Measurements from ENCODE around the gene RYR2.

The RYR2 gene

GRCh38 chr1:237711281-237711680, 669.3 kb downstream of the RYR2 start:
- no peak for DNase-seq (ENCODE audit: low read depth in 4 of 4, low spot score in 1 of 4)

- DNase-seq (ENCODE audit: low read depth in 4 of 4, low spot score in 1 of 4), result no peak
These were observed 670.1 kb downstream of the RYR2 start for GRCh38 chr1:237712082-237712481.

GRCh38 chr1:237712586-237713157, 670.7 kb downstream of the RYR2 start:
- DNase-seq (ENCODE audit: low read depth in 4 of 4, low spot score in 1 of 4), result no peak

- no peak for DNase-seq (ENCODE audit: low read depth in 4 of 4, low spot score in 1 of 4)
These were observed 671.9 kb downstream of the RYR2 start for GRCh38 chr1:237713916-237714315.

GRCh38 chr1:237717106-237717505, 675.1 kb downstream of the RYR2 start:
- no peak for DNase-seq (ENCODE audit: low read depth in 4 of 4, low spot score in 1 of 4)

- DNase-seq (ENCODE audit: low read depth in 4 of 4, low spot score in 1 of 4), result no peak
These were observed 688.9 kb downstream of the RYR2 start for GRCh38 chr1:237730826-237731350.

GRCh38 chr1:237732657-237733056, 690.7 kb downstream of the RYR2 start:
- no peak for DNase-seq (ENCODE audit: low read depth in 4 of 4, low spot score in 1 of 4)

- no peak for DNase-seq (ENCODE audit: low read depth in 4 of 4, low spot score in 1 of 4)
These were observed 694.5 kb downstream of the RYR2 start for GRCh38 chr1:237736372-237737029.

- DNase-seq (ENCODE audit: low read depth in 4 of 4, low spot score in 1 of 4), result no peak
These were observed 695.5 kb downstream of the RYR2 start for GRCh38 chr1:237737448-237737847.

GRCh38 chr1:237737938-237738610, 696.1 kb downstream of the RYR2 start:
- DNase-seq (ENCODE audit: low read depth in 4 of 4, low spot score in 1 of 4), result no peak

GRCh38 chr1:237740846-237741245, 698.9 kb downstream of the RYR2 start:
- DNase-seq (ENCODE audit: low read depth in 4 of 4, low spot score in 1 of 4), result no peak

- DNase-seq (ENCODE audit: low read depth in 4 of 4, low spot score in 1 of 4), result no peak
These were observed 703.6 kb downstream of the RYR2 start for GRCh38 chr1:237745545-237745944.

- DNase-seq (ENCODE audit: low read depth in 4 of 4, low spot score in 1 of 4), result no peak
These were observed 706.4 kb downstream of the RYR2 start for GRCh38 chr1:237748171-237748960.

GRCh38 chr1:237749122-237749521, 707.1 kb downstream of the RYR2 start:
- DNase-seq (ENCODE audit: low read depth in 4 of 4, low spot score in 1 of 4), result no peak

- DNase-seq (ENCODE audit: low read depth in 4 of 4, low spot score in 1 of 4), result no peak
These were observed 709.1 kb downstream of the RYR2 start for GRCh38 chr1:237751090-237751489.

GRCh38 chr1:237754627-237755026, 712.6 kb downstream of the RYR2 start:
- DNase-seq (ENCODE audit: low read depth in 4 of 4, low spot score in 1 of 4), result no peak

- DNase-seq (ENCODE audit: low read depth in 4 of 4, low spot score in 1 of 4), result no peak
These were observed 714.5 kb downstream of the RYR2 start for GRCh38 chr1:237756304-237756967.

- no peak for DNase-seq (ENCODE audit: low read depth in 4 of 4, low spot score in 1 of 4)
These were observed 717.4 kb downstream of the RYR2 start for GRCh38 chr1:237759377-237759776.

GRCh38 chr1:237760951-237761350, 719.0 kb downstream of the RYR2 start:
- DNase-seq (ENCODE audit: low read depth in 4 of 4, low spot score in 1 of 4), result no peak

- DNase-seq (ENCODE audit: low read depth in 4 of 4, low spot score in 1 of 4), result no peak
These were observed 721.2 kb downstream of the RYR2 start for GRCh38 chr1:237763137-237763536.

GRCh38 chr1:237763751-237764150, 721.8 kb downstream of the RYR2 start:
- DNase-seq (ENCODE audit: low read depth in 4 of 4, low spot score in 1 of 4), result no peak
